Measurements from ENCODE around the gene NPPB.

The NPPB gene

DNA sequence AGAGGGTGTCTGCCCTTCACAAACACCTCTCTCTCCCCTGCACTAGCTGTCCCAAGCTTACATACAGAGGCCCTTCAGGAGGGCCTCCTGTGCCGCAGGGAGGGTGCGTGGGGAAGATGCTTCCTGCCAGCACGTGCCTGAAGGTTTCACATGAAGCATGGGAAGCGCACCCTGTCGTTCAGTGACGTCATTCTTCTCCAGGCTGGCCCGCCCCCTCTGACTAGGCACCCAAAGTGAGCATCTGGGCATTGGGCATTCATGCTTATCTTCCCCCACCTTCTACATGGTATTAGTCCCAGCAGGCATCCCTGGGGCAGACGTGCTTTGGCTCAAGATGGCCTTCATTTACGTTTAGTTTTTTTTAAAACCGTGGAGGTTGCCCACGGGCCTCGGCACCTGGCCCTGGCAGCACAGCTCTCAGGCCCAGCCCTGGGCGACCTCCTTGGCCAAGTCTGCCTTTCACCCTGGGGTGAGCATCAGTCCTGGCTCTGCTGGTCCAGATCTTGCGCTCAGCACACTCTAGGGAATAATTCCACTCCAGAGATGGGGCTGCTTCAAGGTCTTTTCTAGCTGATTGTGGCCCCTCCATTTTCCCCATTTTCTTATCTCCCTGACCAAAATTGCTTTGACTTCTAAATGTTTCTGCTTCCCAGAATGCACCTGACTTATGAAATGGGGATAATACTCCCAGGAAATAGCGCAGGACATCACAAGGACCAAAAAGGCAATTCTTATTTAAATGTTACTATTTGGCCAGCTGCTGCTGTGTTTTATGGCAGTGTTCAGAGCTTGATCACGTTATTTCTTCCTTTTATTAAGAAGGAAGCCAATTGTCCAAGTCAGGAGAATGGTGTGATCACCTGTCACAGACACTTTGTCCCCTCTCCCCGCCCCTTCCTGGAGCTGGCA is 17.2 kb downstream of the NPPB start:
- peaks cover 3% of the 10 kb centered on the region; the same call in 1 of the 2 replicates for H3K36me3 ChIP-seq (ENCODE audit: low read length)
- no peaks in the 10 kb centered on the region for H4K20me1 ChIP-seq (ENCODE audit: low read depth, low read length)
- H3K27me3 ChIP-seq (ENCODE audit: low read length), result no peaks in the 10 kb centered on the region
- H3K9me2 ChIP-seq (replicated peaks; ENCODE audit: insufficient read depth, low read length), result no peaks in the 10 kb centered on the region
- H3K79me2 ChIP-seq (ENCODE audit: insufficient read depth, low read length), result no peaks in the 10 kb centered on the region
- no peaks in the 10 kb centered on the region for H3K9me3 ChIP-seq (ENCODE audit: insufficient read depth, low read length)
- no peak overlapping the region for H2AFZ ChIP-seq (ENCODE audit: low read depth, low read length, severe bottlenecking)
- peak overlapping the region; percentile 24 for H3K4me2 ChIP-seq (ENCODE audit: low read depth, low read length, poor library complexity, severe bottlenecking)
- no peak for TF ChIP-seq EZH2phosphoT487 (conservative IDR thresholded peaks at IDR 0.05; ENCODE audit: low read length)
- TF ChIP-seq, protein P1, sequence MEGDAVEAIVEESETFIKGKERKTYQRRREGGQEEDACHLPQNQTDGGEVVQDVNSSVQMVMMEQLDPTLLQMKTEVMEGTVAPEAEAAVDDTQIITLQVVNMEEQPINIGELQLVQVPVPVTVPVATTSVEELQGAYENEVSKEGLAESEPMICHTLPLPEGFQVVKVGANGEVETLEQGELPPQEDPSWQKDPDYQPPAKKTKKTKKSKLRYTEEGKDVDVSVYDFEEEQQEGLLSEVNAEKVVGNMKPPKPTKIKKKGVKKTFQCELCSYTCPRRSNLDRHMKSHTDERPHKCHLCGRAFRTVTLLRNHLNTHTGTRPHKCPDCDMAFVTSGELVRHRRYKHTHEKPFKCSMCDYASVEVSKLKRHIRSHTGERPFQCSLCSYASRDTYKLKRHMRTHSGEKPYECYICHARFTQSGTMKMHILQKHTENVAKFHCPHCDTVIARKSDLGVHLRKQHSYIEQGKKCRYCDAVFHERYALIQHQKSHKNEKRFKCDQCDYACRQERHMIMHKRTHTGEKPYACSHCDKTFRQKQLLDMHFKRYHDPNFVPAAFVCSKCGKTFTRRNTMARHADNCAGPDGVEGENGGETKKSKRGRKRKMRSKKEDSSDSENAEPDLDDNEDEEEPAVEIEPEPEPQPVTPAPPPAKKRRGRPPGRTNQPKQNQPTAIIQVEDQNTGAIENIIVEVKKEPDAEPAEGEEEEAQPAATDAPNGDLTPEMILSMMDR (IDR thresholded peaks at IDR 0.05; ENCODE audit: insufficient read depth, low read length, poor library complexity, severe bottlenecking), result no peak
- H3K27ac ChIP-seq (ENCODE audit: low read depth, low read length), result peak overlapping the region; percentile 45
- H3F3A ChIP-seq (ENCODE audit: insufficient read depth), result no peaks in the 10 kb centered on the region
- no peak overlapping the region for H3K4me3 ChIP-seq (ENCODE audit: insufficient read depth, low read length, poor library complexity, severe bottlenecking)
- no peak overlapping the region for H3K9ac ChIP-seq (ENCODE audit: low read length)

DNA sequence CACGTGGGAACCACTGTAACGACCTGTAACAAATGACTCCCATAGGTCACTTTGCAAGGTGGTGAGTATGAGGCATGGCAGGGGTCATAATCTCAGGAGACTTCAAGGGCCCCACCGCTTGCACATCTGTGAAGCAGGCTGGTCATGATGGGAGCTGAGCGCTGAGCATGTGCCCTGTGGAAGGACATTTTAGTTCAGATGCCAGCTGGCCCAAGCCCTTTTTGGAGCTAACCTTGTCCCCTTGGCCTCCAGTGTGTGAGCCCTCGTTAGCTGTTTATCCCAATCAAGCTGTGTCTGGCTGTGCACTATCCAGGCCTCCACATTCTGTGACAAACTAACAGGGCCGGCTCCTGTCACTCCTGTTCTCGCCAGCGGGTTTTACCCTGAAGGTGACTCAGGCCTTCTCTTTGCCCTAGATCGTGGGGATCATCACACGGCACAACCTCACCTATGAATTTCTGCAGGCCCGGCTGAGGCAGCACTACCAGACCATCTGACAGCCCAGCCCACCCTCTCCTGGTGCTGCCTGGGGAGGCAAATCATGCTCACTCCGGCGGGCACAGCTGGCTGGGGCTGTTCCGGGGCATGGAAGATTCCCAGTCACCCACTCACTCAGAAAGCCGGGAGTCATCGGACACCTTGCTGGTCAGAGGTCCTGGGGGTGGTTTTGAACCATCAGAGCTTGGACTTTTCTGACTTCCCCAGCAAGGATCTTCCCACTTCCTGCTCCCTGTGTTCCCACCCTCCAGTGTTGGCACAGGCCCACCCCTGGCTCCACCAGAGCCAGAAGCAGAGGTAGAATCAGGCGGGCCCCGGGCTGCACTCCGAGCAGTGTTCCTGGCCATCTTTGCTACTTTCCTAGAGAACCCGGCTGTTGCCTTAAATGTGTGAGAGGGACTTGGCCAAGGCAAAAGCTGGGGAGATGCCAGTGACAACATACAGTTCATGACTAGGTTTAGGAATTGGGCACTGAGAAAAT is 18.7 kb downstream of the NPPB start:
- Histone ChIP-seq H3K27ac (ENCODE audit: low read depth, low read length) (no peak overlapping the region), H2AFZ (ENCODE audit: low read depth, low read length, severe bottlenecking) (no peak overlapping the region), H3F3A (ENCODE audit: insufficient read depth) (no peaks in the 10 kb centered on the region), H3K4me2 (ENCODE audit: low read depth, low read length, poor library complexity, severe bottlenecking) (no peak overlapping the region), H3K4me3 (ENCODE audit: insufficient read depth, low read length, poor library complexity, severe bottlenecking) (no peak overlapping the region), H3K36me3 (ENCODE audit: low read length) (peaks cover 3% of the 10 kb centered on the region; the same call in 1 of the 2 replicates), H3K9ac (ENCODE audit: low read length) (no peak overlapping the region), H4K20me1 (ENCODE audit: low read depth, low read length) (no peaks in the 10 kb centered on the region), H3K27me3 (ENCODE audit: low read length) (no peaks in the 10 kb centered on the region), H3K9me2 (replicated peaks; ENCODE audit: insufficient read depth, low read length) (no peaks in the 10 kb centered on the region), H3K79me2 (ENCODE audit: insufficient read depth, low read length) (no peaks in the 10 kb centered on the region), H3K9me3 (ENCODE audit: insufficient read depth, low read length) (no peaks in the 10 kb centered on the region)
- TF ChIP-seq, protein P1 (IDR thresholded peaks at IDR 0.05; ENCODE audit: insufficient read depth, low read length, poor library complexity, severe bottlenecking), result no peak

DNA sequence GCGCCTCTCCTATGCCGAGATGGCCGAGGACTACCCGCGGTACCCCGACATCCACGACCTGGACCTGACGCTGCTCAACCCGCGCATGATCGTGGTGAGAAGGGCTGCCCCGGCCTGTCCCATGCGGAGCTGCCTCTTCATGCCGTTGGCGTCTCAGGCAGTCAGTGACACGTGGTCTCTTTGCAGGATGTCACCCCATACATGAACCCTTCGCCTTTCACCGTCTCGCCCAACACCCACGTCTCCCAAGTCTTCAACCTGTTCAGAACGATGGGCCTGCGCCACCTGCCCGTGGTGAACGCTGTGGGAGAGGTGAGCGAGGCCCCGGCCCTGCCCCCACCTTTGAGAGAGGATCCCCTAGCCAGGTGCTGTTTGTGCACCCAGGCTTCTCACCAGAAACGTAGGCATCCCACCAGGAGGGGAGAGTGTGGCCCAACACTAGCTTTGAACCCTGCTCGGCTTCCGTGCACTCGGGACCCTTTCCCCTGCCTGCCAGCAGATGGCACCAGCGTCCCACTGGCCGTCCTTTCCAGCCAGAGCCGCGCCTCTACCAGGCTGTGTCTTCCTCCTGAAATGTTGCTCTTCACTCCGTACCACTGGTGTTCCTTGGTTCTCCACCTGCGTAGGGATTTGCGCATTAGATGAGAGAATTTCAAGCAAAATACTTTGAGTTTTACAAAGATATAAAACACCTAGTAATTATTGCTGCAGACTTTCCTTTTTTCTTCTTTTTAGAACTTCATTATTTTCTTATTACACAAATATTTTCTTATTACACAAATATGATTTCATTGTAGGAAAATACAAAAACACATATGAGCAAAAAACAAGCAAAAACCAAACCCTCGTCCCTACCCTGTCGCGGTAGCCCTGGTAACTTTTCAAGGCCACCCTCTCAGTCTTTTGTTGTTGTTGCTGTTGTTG is 20.1 kb downstream of the NPPB start:
- Histone ChIP-seq H3F3A (ENCODE audit: insufficient read depth) (no peaks in the 10 kb centered on the region), H3K27ac (ENCODE audit: low read depth, low read length) (no peak overlapping the region), H3K9ac (ENCODE audit: low read length) (no peak overlapping the region), H3K4me2 (ENCODE audit: low read depth, low read length, poor library complexity, severe bottlenecking) (no peak overlapping the region), H3K9me3 (ENCODE audit: insufficient read depth, low read length) (no peaks in the 10 kb centered on the region), H2AFZ (ENCODE audit: low read depth, low read length, severe bottlenecking) (no peak overlapping the region), H3K36me3 (ENCODE audit: low read length) (peaks cover 3% of the 10 kb centered on the region; the same call in 1 of the 2 replicates), H3K4me3 (ENCODE audit: insufficient read depth, low read length, poor library complexity, severe bottlenecking) (no peak overlapping the region), H4K20me1 (ENCODE audit: low read depth, low read length) (no peaks in the 10 kb centered on the region), H3K27me3 (ENCODE audit: low read length) (no peaks in the 10 kb centered on the region), H3K79me2 (ENCODE audit: insufficient read depth, low read length) (no peaks in the 10 kb centered on the region), H3K9me2 (replicated peaks; ENCODE audit: insufficient read depth, low read length) (no peaks in the 10 kb centered on the region)
- TF ChIP-seq EZH2phosphoT487 (conservative IDR thresholded peaks at IDR 0.05; ENCODE audit: low read length), result no peak
- TF ChIP-seq, protein P1 (IDR thresholded peaks at IDR 0.05; ENCODE audit: insufficient read depth, low read length, poor library complexity, severe bottlenecking), result peak; percentile 86
